CD8-positive, alpha-beta memory T cell (primary cell): ENCODE measurements around the gene POU2F1. TPM values are rescaled to one million over a fixed set of nuclear protein-coding genes. Genes with fewer than 3 reads are reported as not detected.

Experiments used
- CTCF ChIA-PET: fragments of 350-600 bp; sonication (Branson Sonifier 250); formaldehyde crosslinking; loops from one replicate; lab custom pipeline; 2021; ENCODE audit warnings: antibody characterized with exemption; lab: Charles Lee
- POLR2A ChIA-PET: fragments of 350-600 bp; sonication (Branson Sonifier 250); formaldehyde crosslinking; loops from one replicate; lab custom pipeline; 2021; ENCODE audit warnings: antibody characterized with exemption; lab: Charles Lee
- DNase-seq, 5 donors: peaks; one replicate each; pipeline versions ENCODE4 v3.0.0 to v3.0.0-alpha.2; 2020 to 2022; ENCODE audit warnings: mixed read lengths in 1 of 5
- H3K27ac ChIP-seq: one replicate; pipeline ENCODE4 v1.7.0; 2013; ENCODE audit warnings: low read depth, mild to moderate bottlenecking, low read length, moderate library complexity
- H3K27me3 ChIP-seq: 2 replicates; pipeline ENCODE4 v1.7.0; 2013; ENCODE audit warnings: low read length, mild to moderate bottlenecking; ENCODE audit not compliant: insufficient read depth, poor library complexity, severe bottlenecking
- H3K36me3 ChIP-seq: 2 replicates; pipeline ENCODE4 v1.7.0; 2013; ENCODE audit warnings: mild to moderate bottlenecking, low read length, moderate library complexity; ENCODE audit not compliant: insufficient read depth
- H3K4me1 ChIP-seq: 2 replicates; pipeline ENCODE4 v1.7.0; 2013; ENCODE audit warnings: mild to moderate bottlenecking, low read length, moderate library complexity; ENCODE audit not compliant: insufficient read depth
- H3K4me3 ChIP-seq: 2 replicates; pipeline ENCODE4 v1.7.0; 2013; ENCODE audit warnings: mild to moderate bottlenecking, low read length
- H3K9me3 ChIP-seq: 2 replicates; pipeline ENCODE4 v1.7.0; 2013; ENCODE audit warnings: mild to moderate bottlenecking, low read length
- H3K27ac Mint-ChIP-seq, 8 donors: one replicate each; pipeline ENCODE4 v1.8.0; 2020 to 2021; ENCODE audit warnings: mixed read lengths in 8 of 8, mild to moderate bottlenecking in 6 of 8, inconsistent platforms in 3 of 8, moderate library complexity in 3 of 8
- H3K27me3 Mint-ChIP-seq, 2 donors: one replicate each; pipeline ENCODE4 v1.8.0; 2020 to 2021; ENCODE audit warnings: mixed read lengths in 2 of 2, mild to moderate bottlenecking in 1 of 2, moderate library complexity in 1 of 2
- H3K36me3 Mint-ChIP-seq, 3 donors: one replicate each; pipeline ENCODE4 v1.8.0; 2020 to 2021; ENCODE audit warnings: mixed read lengths in 3 of 3, inconsistent platforms in 1 of 3, mild to moderate bottlenecking in 1 of 3
- H3K4me1 Mint-ChIP-seq, 3 donors: one replicate each; pipeline ENCODE4 v1.8.0; 2020 to 2021; ENCODE audit warnings: mixed read lengths in 3 of 3, inconsistent platforms in 1 of 3, mild to moderate bottlenecking in 1 of 3
- H3K4me3 Mint-ChIP-seq, 7 donors: one replicate each; pipeline ENCODE4 v1.8.0; 2020 to 2021; ENCODE audit warnings: mixed read lengths in 7 of 7, mild to moderate bottlenecking in 6 of 7, moderate library complexity in 4 of 7, inconsistent platforms in 2 of 7
- H3K9me3 Mint-ChIP-seq, 5 donors: one replicate each; pipeline ENCODE4 v1.8.0; 2020 to 2022; ENCODE audit warnings: mixed read lengths in 5 of 5, mild to moderate bottlenecking in 3 of 5, moderate library complexity in 2 of 5, inconsistent platforms in 1 of 5
- polyA plus RNA-seq: library from polyadenylated mRNA; unstranded; fragments of 300-500 nt; fragmentation: Illumina TruSeq; gene quantifications from one replicate; pipeline ENCODE4 v1.2.3, GENCODE V29; 2021
- total RNA-seq, 2 experiments: library from RNA; stranded (reverse); gene quantifications; one replicate each; pipeline ENCODE4 v1.2.3, GENCODE V29; 2021

POU2F1 gene
- total and polyA plus RNA-seq, 3 experiments from 2014 or later: 11.8 to 13.5 (median 12.3) TPM

- ChIA-PET POLR2A (interaction anchor here (0.8 kb wide), 1 partner anchor 13 kb away, joined by 3 read pairs; no protein-coding TSS in a partner anchor), CTCF (interaction anchor here (2.3 kb wide), 1 partner anchor 166 kb away, joined by 9 read pairs; no protein-coding TSS in a partner anchor)
- Mint-ChIP-seq H3K4me1 (peaks cover 71 to 88% (median 73%) of the 10 kb centered on the region in 3 donors), H3K4me3 (no peak overlapping the region), H3K9me3 (no peaks in the 10 kb centered on the region), H3K36me3 (peaks cover 14 to 93% (median 20%) of the 10 kb centered on the region in 3 donors), H3K27ac (peak overlapping the region in 7 of 8 donors; percentile 33 to 98 (median 87)), H3K27me3 (peaks cover 0 to 4% of the 10 kb centered on the region in 2 donors)
- Histone ChIP-seq H3K9me3 (no peaks in the 10 kb centered on the region), H3K36me3 (peaks cover 60% of the 10 kb centered on the region), H3K27ac (no peak overlapping the region), H3K4me1 (peaks cover 67% of the 10 kb centered on the region), H3K4me3 (no peak overlapping the region), H3K27me3 (no peaks in the 10 kb centered on the region)
- peak in 1 of 5 donors; percentile 42 for DNase-seq
Measured at GRCh38 chr1:167434306-167434705, 213.6 kb downstream of the POU2F1 start.

GRCh38 chr1:167435484-167435883, 214.8 kb downstream of the POU2F1 start:
- H3K4me1 Mint-ChIP-seq: peaks cover 69 to 86% (median 71%) of the 10 kb centered on the region in 3 donors

DNA sequence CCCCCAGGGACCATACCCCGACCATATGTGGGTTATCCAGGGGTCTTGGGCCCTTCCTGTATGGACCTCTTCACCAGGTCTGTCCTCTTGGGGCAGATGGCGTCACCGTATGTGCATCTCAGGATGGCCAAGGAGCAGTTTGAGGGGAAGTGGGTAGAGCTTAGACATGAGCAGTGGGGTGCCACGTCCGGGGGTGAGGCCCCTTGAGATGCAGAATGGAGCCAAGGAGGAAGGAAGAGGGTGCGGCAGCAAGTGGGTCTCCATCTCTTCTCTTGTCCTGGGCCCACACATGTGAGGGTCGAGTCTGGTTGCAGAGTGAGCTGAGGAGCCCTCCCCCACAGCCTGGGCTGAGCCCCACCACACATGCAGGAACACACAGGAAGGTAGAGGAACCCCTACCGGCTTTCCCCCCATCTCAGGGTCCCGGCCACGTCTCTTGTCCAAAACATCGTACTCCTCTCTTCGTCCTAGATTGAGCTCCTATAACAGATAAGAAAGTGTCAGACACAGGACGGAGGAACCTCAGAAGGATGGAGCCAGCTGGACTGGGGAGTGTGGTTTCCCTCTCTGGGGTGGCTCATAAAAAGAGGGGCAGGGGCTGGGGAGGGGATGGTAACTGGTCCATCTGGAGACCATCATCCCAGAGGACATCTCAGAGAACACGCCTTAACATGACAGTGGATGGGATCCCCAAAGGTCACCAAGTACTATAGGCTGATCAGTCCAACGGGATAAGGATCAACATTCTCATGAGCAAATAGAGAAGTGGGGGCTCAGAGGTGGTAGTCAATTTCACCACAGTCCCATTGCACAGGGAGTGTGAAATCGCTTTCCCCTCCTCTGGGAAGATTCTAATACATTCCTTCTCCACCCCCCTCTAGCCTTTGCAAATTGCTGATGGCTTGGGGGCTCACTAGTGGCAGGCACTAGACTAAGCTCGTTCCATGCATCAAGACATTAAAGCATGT, 217.8 kb downstream of the POU2F1 start:
- Mint-ChIP-seq H3K4me1 (peaks cover 77 to 86% (median 81%) of the 10 kb centered on the region in 3 donors), H3K36me3 (peaks cover 14 to 88% (median 15%) of the 10 kb centered on the region in 3 donors), H3K9me3 (no peaks in the 10 kb centered on the region), H3K27me3 (peaks cover 0 to 4% of the 10 kb centered on the region in 2 donors), H3K27ac (peak overlapping the region; percentile 86 to 98 (median 96)), H3K4me3 (peak overlapping the region; percentile 27 to 85 (median 81))
- ChIA-PET CTCF (interaction anchor here (0.7 to 2.8 kb wide), 9 partner anchors 8 to 95 kb away, joined by 3 to 20 read pairs (median 5); partner anchors contain the start of gene CD247), POLR2A (interaction anchor here (1.4 to 2.7 kb wide), 5 partner anchors 9 to 79 kb away, joined by 4 to 14 read pairs (median 7); partner anchors contain the start of gene CD247)
- peak overlapping the region; percentile 19 for H3K4me3 ChIP-seq
- no peaks in the 10 kb centered on the region for H3K27me3 ChIP-seq
- H3K4me1 ChIP-seq: peaks cover 86% of the 10 kb centered on the region
- no peak overlapping the region for H3K27ac ChIP-seq
- peaks cover 64% of the 10 kb centered on the region for H3K36me3 ChIP-seq
- no peaks in the 10 kb centered on the region for H3K9me3 ChIP-seq
- DNase-seq: peak in 1 of 5 donors; percentile 53

More at GRCh38 chr1:167435484-167435883, 214.8 kb downstream of the POU2F1 start:
- H3K9me3 ChIP-seq: no peaks in the 10 kb centered on the region
- peaks cover 20 to 93% (median 22%) of the 10 kb centered on the region in 3 donors for H3K36me3 Mint-ChIP-seq
- DNase-seq: no peak
- peak overlapping the region; percentile 6 for H3K27ac ChIP-seq
- peaks cover 0 to 4% of the 10 kb centered on the region in 2 donors for H3K27me3 Mint-ChIP-seq
- no peak overlapping the region for H3K4me3 ChIP-seq
- H3K9me3 Mint-ChIP-seq: no peaks in the 10 kb centered on the region
- H3K4me1 ChIP-seq: peaks cover 71% of the 10 kb centered on the region
- H3K27me3 ChIP-seq: no peaks in the 10 kb centered on the region
- peak overlapping the region; percentile 81 to 98 (median 88) for H3K27ac Mint-ChIP-seq
- ChIA-PET CTCF (no interaction called here), POLR2A (no interaction called here)
- peak overlapping the region in 3 of 7 donors; percentile 9 to 54 (median 12) for H3K4me3 Mint-ChIP-seq
- peaks cover 71% of the 10 kb centered on the region for H3K36me3 ChIP-seq

- POLR2A ChIA-PET: interaction anchor here (1.5 to 2.7 kb wide), 4 partner anchors 8 to 78 kb away, joined by 7 to 14 read pairs (median 8); partner anchors contain the start of gene CD247
- peak overlapping the region in 6 of 7 donors; percentile 37 to 85 (median 82) for H3K4me3 Mint-ChIP-seq
- peaks cover 79 to 87% (median 85%) of the 10 kb centered on the region in 3 donors for H3K4me1 Mint-ChIP-seq
- peak overlapping the region; percentile 19 for H3K4me3 ChIP-seq
- no peaks in the 10 kb centered on the region for H3K27me3 ChIP-seq
- peak in 1 of 5 donors; percentile 54 for DNase-seq
- peaks cover 0 to 2% of the 10 kb centered on the region in 2 donors for H3K27me3 Mint-ChIP-seq
- no peaks in the 10 kb centered on the region for H3K9me3 ChIP-seq
- CTCF ChIA-PET: interaction anchor here (1.6 to 2.8 kb wide), 4 partner anchors 13 to 94 kb away, joined by 4 to 20 read pairs (median 7); partner anchors contain the start of gene CD247
- H3K4me1 ChIP-seq: peaks cover 82% of the 10 kb centered on the region
- no peak overlapping the region for H3K27ac ChIP-seq
- H3K27ac Mint-ChIP-seq: peak overlapping the region; percentile 86 to 98 (median 96)
- H3K36me3 Mint-ChIP-seq: peaks cover 9 to 88% (median 17%) of the 10 kb centered on the region in 3 donors
- H3K9me3 Mint-ChIP-seq: no peaks in the 10 kb centered on the region
- H3K36me3 ChIP-seq: peaks cover 65% of the 10 kb centered on the region
Measured at GRCh38 chr1:167439301-167439988, 218.8 kb downstream of the POU2F1 start.

GRCh38 chr1:167440345-167440744, 219.7 kb downstream of the POU2F1 start:
- H3K4me1 ChIP-seq: peaks cover 81% of the 10 kb centered on the region

DNA sequence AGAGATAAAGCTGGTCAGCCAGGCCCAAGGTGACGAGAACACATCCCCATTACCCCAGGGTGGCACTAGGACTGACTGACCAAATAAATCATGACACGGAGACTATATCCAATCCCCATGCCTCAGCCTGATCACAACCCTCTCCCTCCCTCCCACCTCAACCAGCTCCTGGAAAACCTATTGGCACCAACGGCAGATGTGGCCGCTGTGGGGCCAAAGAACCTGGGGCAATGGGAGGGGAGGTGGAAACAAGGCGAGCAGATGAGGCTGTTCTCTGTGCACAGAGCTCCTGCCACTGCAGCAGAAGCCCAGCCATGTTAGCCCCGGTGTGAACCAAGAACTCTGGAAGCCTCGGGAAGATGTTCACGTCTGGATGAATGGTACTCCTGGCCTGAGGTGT, 220.1 kb downstream of the POU2F1 start:
- ChIA-PET POLR2A (interaction anchor here (0.6 to 2.3 kb wide), 2 partner anchors 14 to 77 kb away, joined by 3 to 8 read pairs; partner anchors contain the start of gene CD247), CTCF (interaction anchor here (1.1 to 2.5 kb wide), 4 partner anchors 9 to 77 kb away, joined by 4 to 9 read pairs (median 6); partner anchors contain the start of gene CD247)
- H3K27me3 ChIP-seq: no peaks in the 10 kb centered on the region
- H3K27ac ChIP-seq: no peak overlapping the region
- H3K4me3 ChIP-seq: no peak overlapping the region
- peaks cover 9 to 86% (median 17%) of the 10 kb centered on the region in 3 donors for H3K36me3 Mint-ChIP-seq
- no peaks in the 10 kb centered on the region for H3K9me3 ChIP-seq
- H3K36me3 ChIP-seq: peaks cover 58% of the 10 kb centered on the region
- H3K4me1 ChIP-seq: peaks cover 81% of the 10 kb centered on the region
- no peak for DNase-seq
- peaks cover 81 to 92% (median 91%) of the 10 kb centered on the region in 3 donors for H3K4me1 Mint-ChIP-seq
- H3K27ac Mint-ChIP-seq: peak overlapping the region; percentile 21 to 87 (median 74)
- no peaks in the 10 kb centered on the region for H3K9me3 Mint-ChIP-seq
- H3K4me3 Mint-ChIP-seq: no peak overlapping the region
- peaks cover 0 to 2% of the 10 kb centered on the region in 2 donors for H3K27me3 Mint-ChIP-seq

More at GRCh38 chr1:167440345-167440744, 219.7 kb downstream of the POU2F1 start:
- no peak for DNase-seq
- ChIA-PET POLR2A (interaction anchor here (2.3 kb wide), 1 partner anchor 77 kb away, joined by 8 read pairs; the partner anchor contains the start of gene CD247), CTCF (interaction anchor here (1.6 to 2.5 kb wide), 2 partner anchors 9 to 78 kb away, joined by 8 to 9 read pairs; partner anchors contain the start of gene CD247)
- Mint-ChIP-seq H3K4me1 (peaks cover 81 to 92% (median 91%) of the 10 kb centered on the region in 3 donors), H3K27ac (peak overlapping the region in 7 of 8 donors; percentile 13 to 98 (median 80)), H3K36me3 (peaks cover 9 to 86% (median 17%) of the 10 kb centered on the region in 3 donors), H3K9me3 (no peaks in the 10 kb centered on the region), H3K4me3 (peak overlapping the region in 2 of 7 donors; percentile 46), H3K27me3 (peaks cover 0 to 2% of the 10 kb centered on the region in 2 donors)
- Histone ChIP-seq H3K27me3 (no peaks in the 10 kb centered on the region), H3K4me3 (no peak overlapping the region), H3K36me3 (peaks cover 62% of the 10 kb centered on the region), H3K9me3 (no peaks in the 10 kb centered on the region), H3K27ac (no peak overlapping the region)
